ENCODE results near the gene PRCD. TPM values are rescaled to one million over a fixed set of nuclear protein-coding genes. Genes with fewer than 3 reads are reported as not detected.
"Not testable (repeated sequence)": the region's sequence is repeated elsewhere in the genome, so short reads cannot be mapped to it uniquely, and the experiment has no call there.

Gene PRCD
- total and polyA plus RNA-seq, 2 experiments from 2014 or later, result 0.43 to 3.4 TPM

DNA sequence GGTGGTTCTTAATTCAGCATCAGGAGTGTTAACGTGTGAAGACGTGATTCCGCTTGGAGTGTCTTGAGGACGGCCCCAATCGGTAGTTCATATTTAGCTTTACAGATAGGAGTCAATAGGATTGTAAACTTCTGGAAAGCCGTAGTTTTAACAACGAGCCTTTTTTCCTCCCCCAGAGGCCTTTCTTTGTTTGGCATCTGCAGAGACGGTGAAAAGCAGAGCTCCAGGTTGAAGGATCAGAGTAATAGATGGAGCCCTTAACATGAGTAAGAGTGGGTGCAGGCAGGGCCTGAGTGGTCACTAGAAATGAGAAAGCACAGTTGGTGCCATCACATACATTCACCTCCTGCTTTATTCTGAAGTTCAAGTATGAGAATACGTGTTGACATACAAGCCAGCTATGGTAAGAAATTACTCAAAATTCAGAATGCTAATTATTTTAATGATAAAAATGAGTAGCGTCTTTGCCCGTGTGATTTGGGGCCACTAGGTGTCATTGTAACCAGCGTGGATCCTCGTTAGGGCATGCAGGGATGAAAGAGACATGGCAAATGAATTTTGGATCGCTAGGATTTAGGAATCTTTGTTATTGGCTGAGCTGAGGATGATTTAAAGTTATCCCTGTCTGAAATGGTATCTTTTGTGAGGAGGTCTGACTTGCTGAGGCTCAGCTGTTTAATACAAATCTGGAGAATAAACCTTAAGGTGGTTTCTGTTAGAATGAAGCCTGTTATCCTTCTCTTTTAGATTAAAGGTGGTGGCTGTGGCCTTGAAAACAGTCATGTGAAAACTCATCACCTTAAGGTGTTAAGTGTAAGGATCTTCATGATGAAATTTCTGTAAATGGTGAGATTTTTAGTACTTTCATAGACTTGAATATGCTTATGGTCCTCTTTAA is 18.6 kb downstream of the PRCD start:
- in situ Hi-C loops (cut with MboI), result no loop called here
- H3K79me2 ChIP-seq (ENCODE audit: insufficient read depth), result peaks cover 41% of the 10 kb centered on the region
- TF ChIP-seq EZH2 (IDR thresholded peaks at IDR 0.05; ENCODE audit: insufficient read depth, poor library complexity, severe bottlenecking) (no peak), EZH2phosphoT487 (IDR thresholded peaks at IDR 0.05; ENCODE audit: insufficient read depth, low read depth) (no peak)
- peaks cover 46% of the 10 kb centered on the region for H3F3A ChIP-seq (ENCODE audit: insufficient read depth)
- peak overlapping the region; percentile 85 for H3K27ac ChIP-seq
- H3K36me3 ChIP-seq (ENCODE audit: low read depth), result peaks cover 13% of the 10 kb centered on the region; the same call in 1 of the 2 replicates
- H3K9me2 ChIP-seq (ENCODE audit: insufficient read depth), result no peaks in the 10 kb centered on the region
- 1% methylated on average over 14 of the region's 14 CpGs for WGBS, 2 experiments (ENCODE audit: low coverage in 1 of 2, low lambda C conversion rate in 2 of 2, missing lambda C conversion rate in 2 of 2)
- no peaks in the 10 kb centered on the region for H3K9me3 ChIP-seq (ENCODE audit: low read depth)
- no peaks in the 10 kb centered on the region for H3K27me3 ChIP-seq (replicated peaks; ENCODE audit: insufficient read depth)
- H2AFZ ChIP-seq, result peak overlapping the region; percentile 97; the same call in 1 of the 2 replicates
- H3K4me1 ChIP-seq (ENCODE audit: insufficient read depth), result peaks cover 45% of the 10 kb centered on the region
- DNase-seq, result peak; percentile 63
- peak overlapping the region; percentile 99 for H3K9ac ChIP-seq
- peak overlapping the region; percentile 89 for H3K4me3 ChIP-seq
- peak overlapping the region; percentile 96 for H3K4me2 ChIP-seq (ENCODE audit: unreplicated experiment)
- H4K20me1 ChIP-seq (ENCODE audit: insufficient read depth), result peaks cover 15% of the 10 kb centered on the region; the same call in 1 of the 2 replicates

DNA sequence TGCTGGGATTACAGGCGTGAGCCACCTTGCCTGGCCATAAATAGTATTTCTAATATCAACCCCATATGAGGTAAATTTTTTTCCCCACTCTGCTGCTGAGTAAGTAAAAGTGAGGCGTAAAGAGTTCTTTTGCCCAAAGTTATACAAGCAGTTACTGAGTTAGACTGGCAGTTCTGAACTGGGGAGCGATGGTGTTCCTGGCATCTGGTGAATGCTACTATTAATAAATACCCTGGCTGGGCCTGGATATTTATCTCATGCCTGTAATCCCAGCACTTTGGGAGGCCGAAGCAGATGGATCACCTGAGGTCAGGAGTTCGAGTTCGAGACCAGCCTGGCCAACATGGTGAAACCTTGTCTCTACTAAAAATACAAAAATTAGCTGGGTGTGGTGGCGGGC is 19.6 kb downstream of the PRCD start:
- peaks cover 41% of the 10 kb centered on the region for H3K79me2 ChIP-seq (ENCODE audit: insufficient read depth)
- H2AFZ ChIP-seq; in situ Hi-C loops (cut with MboI); H3K9me2 ChIP-seq (ENCODE audit: insufficient read depth); H3K9me3 ChIP-seq (ENCODE audit: low read depth); H3K27me3 ChIP-seq (replicated peaks; ENCODE audit: insufficient read depth); DNase-seq: not testable (repeated sequence)
- peak overlapping the region; percentile 89 for H3K4me3 ChIP-seq
- peak overlapping the region; percentile 99 for H3K9ac ChIP-seq
- peaks cover 15% of the 10 kb centered on the region; the same call in 1 of the 2 replicates for H4K20me1 ChIP-seq (ENCODE audit: insufficient read depth)
- peaks cover 46% of the 10 kb centered on the region for H3F3A ChIP-seq (ENCODE audit: insufficient read depth)
- peaks cover 45% of the 10 kb centered on the region for H3K4me1 ChIP-seq (ENCODE audit: insufficient read depth)
- peaks cover 13% of the 10 kb centered on the region; the same call in 1 of the 2 replicates for H3K36me3 ChIP-seq (ENCODE audit: low read depth)
- peak overlapping the region; percentile 96 for H3K4me2 ChIP-seq (ENCODE audit: unreplicated experiment)
- peak overlapping the region; percentile 85 for H3K27ac ChIP-seq
- WGBS, 2 experiments (ENCODE audit: low coverage in 1 of 2, low lambda C conversion rate in 2 of 2, missing lambda C conversion rate in 2 of 2), result 83 to 85% methylated on average over 7 of the region's 7 CpGs

DNA sequence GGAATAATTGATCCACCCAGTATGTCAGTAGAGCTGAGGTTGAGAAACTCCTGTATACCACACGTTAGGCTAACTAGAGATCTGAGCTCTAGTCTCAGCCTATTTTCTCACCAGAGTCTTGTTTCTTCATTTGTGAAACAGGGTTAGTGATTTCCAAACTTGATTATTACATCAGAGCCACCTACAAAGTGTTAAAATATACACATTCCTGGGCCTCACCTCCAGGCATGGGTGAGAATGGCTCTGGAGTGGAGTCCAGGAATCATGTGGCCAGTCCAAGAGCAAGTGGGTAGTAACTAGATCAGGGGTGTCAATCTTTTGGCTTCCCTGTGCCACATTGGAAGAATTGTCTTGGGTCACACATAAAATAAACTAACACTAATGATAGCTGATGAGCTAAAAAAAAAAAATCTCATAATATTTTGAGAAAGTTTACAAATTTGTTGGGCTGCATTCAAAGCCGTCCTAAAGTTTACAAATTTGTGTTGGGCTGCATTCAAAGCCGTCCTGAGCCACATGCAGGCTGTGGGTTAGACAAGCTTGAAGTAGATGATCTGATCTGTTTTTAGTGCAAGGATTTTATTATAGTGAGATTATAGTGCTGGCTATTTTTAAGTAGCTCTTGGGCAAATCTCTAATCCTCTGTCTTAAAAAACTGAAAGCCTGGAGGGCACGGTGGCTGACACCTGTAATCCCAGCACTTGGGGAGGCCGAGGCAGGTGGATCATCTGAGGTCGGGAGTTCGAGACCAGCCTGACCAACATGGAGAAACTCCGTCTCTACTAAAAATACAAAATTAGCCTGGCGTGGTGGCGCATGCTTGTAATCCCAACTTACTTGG is 20.4 kb downstream of the PRCD start:
- Histone ChIP-seq H3K9me3 (ENCODE audit: low read depth) (no peaks in the 10 kb centered on the region), H3K4me3 (peak overlapping the region; percentile 89), H3K27ac (peak overlapping the region; percentile 85), H3K9ac (peak overlapping the region; percentile 99), H3K27me3 (replicated peaks; ENCODE audit: insufficient read depth) (no peaks in the 10 kb centered on the region), H3K36me3 (ENCODE audit: low read depth) (peaks cover 19% of the 10 kb centered on the region), H3K4me2 (ENCODE audit: unreplicated experiment) (peak overlapping the region; percentile 96), H2AFZ (no peak overlapping the region), H3K4me1 (ENCODE audit: insufficient read depth) (peaks cover 45% of the 10 kb centered on the region), H3F3A (ENCODE audit: insufficient read depth) (peaks cover 46% of the 10 kb centered on the region), H4K20me1 (ENCODE audit: insufficient read depth) (peaks cover 15% of the 10 kb centered on the region; the same call in 1 of the 2 replicates), H3K79me2 (ENCODE audit: insufficient read depth) (peaks cover 42% of the 10 kb centered on the region), H3K9me2 (ENCODE audit: insufficient read depth) (no peaks in the 10 kb centered on the region)
- in situ Hi-C loops (cut with MboI), result no loop called here
- TF ChIP-seq EZH2phosphoT487 (IDR thresholded peaks at IDR 0.05; ENCODE audit: insufficient read depth, low read depth), result no peak
- no peak for DNase-seq
- WGBS, 2 experiments (ENCODE audit: low coverage in 1 of 2, low lambda C conversion rate in 2 of 2, missing lambda C conversion rate in 2 of 2), result 89 to 91% methylated on average over 10 of the region's 10 CpGs

DNA sequence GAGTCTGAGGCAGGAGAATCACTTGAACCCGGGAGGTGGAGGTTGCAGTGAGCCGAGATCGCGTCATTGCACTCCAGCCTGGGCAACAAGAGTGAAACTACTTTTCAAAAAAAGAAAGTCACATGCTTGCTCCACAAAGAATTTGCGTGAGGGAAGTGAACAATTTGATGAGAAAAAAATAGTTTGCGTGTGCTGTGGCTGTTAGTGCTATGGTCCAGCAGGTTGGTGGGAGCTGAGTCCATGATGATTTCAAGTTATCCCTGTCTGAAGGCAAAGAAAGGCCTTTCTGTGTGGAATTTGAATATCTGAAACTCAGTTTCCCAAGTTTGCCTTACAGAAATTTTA is 21.0 kb downstream of the PRCD start:
- Histone ChIP-seq H3K27me3 (replicated peaks; ENCODE audit: insufficient read depth) (no peaks in the 10 kb centered on the region), H3K27ac (peak overlapping the region; percentile 85), H3K9ac (peak overlapping the region; percentile 99), H3K4me1 (ENCODE audit: insufficient read depth) (peaks cover 45% of the 10 kb centered on the region), H4K20me1 (ENCODE audit: insufficient read depth) (peaks cover 15% of the 10 kb centered on the region; the same call in 1 of the 2 replicates), H3K79me2 (ENCODE audit: insufficient read depth) (peaks cover 48% of the 10 kb centered on the region), H3K36me3 (ENCODE audit: low read depth) (peaks cover 25% of the 10 kb centered on the region), H3K9me3 (ENCODE audit: low read depth) (no peaks in the 10 kb centered on the region), H3F3A (ENCODE audit: insufficient read depth) (peaks cover 52% of the 10 kb centered on the region), H3K9me2 (ENCODE audit: insufficient read depth) (no peaks in the 10 kb centered on the region), H3K4me3 (peak overlapping the region; percentile 89), H3K4me2 (ENCODE audit: unreplicated experiment) (peak overlapping the region; percentile 96), H2AFZ (no peak overlapping the region)
- peak; percentile 14 for DNase-seq
- 67 to 68% methylated on average over 6 of the region's 6 CpGs for WGBS, 2 experiments (ENCODE audit: low coverage in 1 of 2, low lambda C conversion rate in 2 of 2, missing lambda C conversion rate in 2 of 2)
- no peak for TF ChIP-seq EZH2 (IDR thresholded peaks at IDR 0.05; ENCODE audit: insufficient read depth, poor library complexity, severe bottlenecking)
- TF ChIP-seq EZH2phosphoT487 (IDR thresholded peaks at IDR 0.05; ENCODE audit: insufficient read depth, low read depth), result no peak
- in situ Hi-C loops (cut with MboI), result no loop called here

All from GM23248 (cell line).